GM12891 (cell line): Measurements from ENCODE around the gene DLX3.

Experiments
- POLR2A ChIP-seq: IDR thresholded peaks from 2 replicates; pipeline ENCODE4 v1.6.1; 2011; ENCODE audit warnings: low read depth, low read length, control low read depth
- POLR2AphosphoS5 ChIP-seq: IDR thresholded peaks from 2 replicates; pipeline ENCODE4 v1.6.1; 2011; ENCODE audit warnings: low read depth, low read length, control low read depth
- POU2F2 ChIP-seq: IDR thresholded peaks from 2 replicates; pipeline ENCODE4 v1.6.1; 2011; ENCODE audit warnings: low read depth, mild to moderate bottlenecking, control low read depth, low read length, moderate library complexity
- SPI1 ChIP-seq: IDR thresholded peaks from 2 replicates; pipeline ENCODE4 v1.6.1; 2011; ENCODE audit warnings: low read depth, low read length, control low read depth
- TAF1 ChIP-seq: IDR thresholded peaks from 2 replicates; pipeline ENCODE4 v1.6.1; 2011; ENCODE audit warnings: low read depth, low read length, control low read depth

GRCh38 chr17:49987681-49988441 lies 7.2 kb downstream of the DLX3 start:
- no peak for TF ChIP-seq POLR2AphosphoS5
- no peak for TF ChIP-seq POLR2A
- no peak for TF ChIP-seq TAF1
- no peak for TF ChIP-seq SPI1
- TF ChIP-seq POU2F2: no peak
